HG02840 (cell line): Measurements from ENCODE around the gene ZNF664.
A peak's percentile ranks its signal among the peaks of the same experiment; 100 is the strongest.

Source experiments
- ATAC-seq: cut with Tn5 transposase; IDR thresholded peaks from one replicate; pipeline ENCODE4 v1.9.1; 2021; ENCODE audit warnings: mild to moderate bottlenecking, moderate library complexity, moderate number of reproducible peaks; ENCODE audit not compliant: unreplicated experiment, low FRiP score

The ZNF664 gene

GRCh38 chr12:123956249-123956648 is 16.8 kb upstream of the ZNF664 start:
- no peak for ATAC-seq

GRCh38 chr12:123957196-123957595 is 15.8 kb upstream of the ZNF664 start:
- no peak for ATAC-seq

- ATAC-seq = no peak
These were observed 14.6 kb upstream of the ZNF664 start for GRCh38 chr12:123958462-123958861.

GRCh38 chr12:123958876-123959275 is 14.1 kb upstream of the ZNF664 start:
- no peak for ATAC-seq

- ATAC-seq = no peak
These were observed 12.8 kb upstream of the ZNF664 start for GRCh38 chr12:123960029-123960735.

GRCh38 chr12:123960856-123961255 is 12.2 kb upstream of the ZNF664 start:
- ATAC-seq = no peak

- ATAC-seq = no peak
These were observed 11.2 kb upstream of the ZNF664 start for GRCh38 chr12:123961585-123962345.

- ATAC-seq = no peak
These were observed 10.5 kb upstream of the ZNF664 start for GRCh38 chr12:123962513-123962912.

- ATAC-seq = no peak
These were observed 9.2 kb upstream of the ZNF664 start for GRCh38 chr12:123963821-123964220.

- no peak for ATAC-seq
These were observed 7.6 kb upstream of the ZNF664 start for GRCh38 chr12:123965382-123965781.

- no peak for ATAC-seq
These were observed 6.4 kb upstream of the ZNF664 start for GRCh38 chr12:123966596-123966995.

- no peak for ATAC-seq
These were observed 5.9 kb upstream of the ZNF664 start for GRCh38 chr12:123967121-123967586.

- no peak for ATAC-seq
These were observed 1.6 kb upstream of the ZNF664 start for GRCh38 chr12:123971449-123971769.

GRCh38 chr12:123971770-123972456 is 1.1 kb upstream of the ZNF664 start:
- ATAC-seq = peak; percentile 8

- peak; percentile 8 for ATAC-seq
These were observed 732 bp downstream of the ZNF664 start for GRCh38 chr12:123973552-123974341.

- no peak for ATAC-seq
These were observed 3.3 kb downstream of the ZNF664 start for GRCh38 chr12:123976227-123976826.

- ATAC-seq = no peak
These were observed 6.6 kb downstream of the ZNF664 start for GRCh38 chr12:123979566-123979965.

GRCh38 chr12:123982269-123982668 is 9.3 kb downstream of the ZNF664 start:
- no peak for ATAC-seq

- no peak for ATAC-seq
These were observed 10.9 kb downstream of the ZNF664 start for GRCh38 chr12:123983822-123984485.

GRCh38 chr12:123984903-123985302 is 11.9 kb downstream of the ZNF664 start:
- ATAC-seq = no peak
